Nephron (organoid): Measurements from ENCODE around the gene HSPB1.

ENCODE experiments used
- H3K27ac Mint-ChIP-seq, 3 experiments: 2 replicates each; pipeline ENCODE4 v1.8.0; 2020; ENCODE audit warnings: mixed read lengths in 3 of 3, mild to moderate bottlenecking in 2 of 3, moderate library complexity in 1 of 3
- H3K27me3 Mint-ChIP-seq: 2 replicates; pipeline ENCODE4 v1.8.0; 2021; ENCODE audit warnings: low read depth, mild to moderate bottlenecking, moderate library complexity, mixed read lengths
- H3K36me3 Mint-ChIP-seq: 2 replicates; pipeline ENCODE4 v1.8.0; 2020; ENCODE audit warnings: low read depth, mixed read lengths
- H3K4me1 Mint-ChIP-seq: 2 replicates; pipeline ENCODE4 v1.8.0; 2020; ENCODE audit warnings: mixed read lengths
- H3K4me3 Mint-ChIP-seq, 3 experiments: 2 replicates each; pipeline ENCODE4 v1.8.0; 2020; ENCODE audit warnings: mild to moderate bottlenecking in 3 of 3, mixed read lengths in 3 of 3, moderate library complexity in 2 of 3
- H3K9me3 Mint-ChIP-seq: 2 replicates; pipeline ENCODE4 v1.8.0; 2020; ENCODE audit warnings: mixed read lengths
- TF ChIP-seq, protein P1 (sequence below), 3 experiments: fragments of 200-600 bp; sonication (generic); IDR thresholded peaks; one replicate each; pipeline ENCODE4 v1.5.0; 2021; ENCODE audit warnings: antibody characterized with exemption in 3 of 3; ENCODE audit not compliant: unreplicated experiment in 3 of 3

HSPB1 gene

GRCh38 chr7:76302347-76303201 lies at the start of gene HSPB1:
Gene HSPB1, plus strand, starts transcription at chr7:76302673. Its CDS starts 40 bp downstream, at chr7:76302713.
- TF ChIP-seq, protein P1, sequence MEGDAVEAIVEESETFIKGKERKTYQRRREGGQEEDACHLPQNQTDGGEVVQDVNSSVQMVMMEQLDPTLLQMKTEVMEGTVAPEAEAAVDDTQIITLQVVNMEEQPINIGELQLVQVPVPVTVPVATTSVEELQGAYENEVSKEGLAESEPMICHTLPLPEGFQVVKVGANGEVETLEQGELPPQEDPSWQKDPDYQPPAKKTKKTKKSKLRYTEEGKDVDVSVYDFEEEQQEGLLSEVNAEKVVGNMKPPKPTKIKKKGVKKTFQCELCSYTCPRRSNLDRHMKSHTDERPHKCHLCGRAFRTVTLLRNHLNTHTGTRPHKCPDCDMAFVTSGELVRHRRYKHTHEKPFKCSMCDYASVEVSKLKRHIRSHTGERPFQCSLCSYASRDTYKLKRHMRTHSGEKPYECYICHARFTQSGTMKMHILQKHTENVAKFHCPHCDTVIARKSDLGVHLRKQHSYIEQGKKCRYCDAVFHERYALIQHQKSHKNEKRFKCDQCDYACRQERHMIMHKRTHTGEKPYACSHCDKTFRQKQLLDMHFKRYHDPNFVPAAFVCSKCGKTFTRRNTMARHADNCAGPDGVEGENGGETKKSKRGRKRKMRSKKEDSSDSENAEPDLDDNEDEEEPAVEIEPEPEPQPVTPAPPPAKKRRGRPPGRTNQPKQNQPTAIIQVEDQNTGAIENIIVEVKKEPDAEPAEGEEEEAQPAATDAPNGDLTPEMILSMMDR (IDR thresholded peaks at IDR 0.05; ENCODE audit: unreplicated experiment in 3 of 3) = no peak
- Mint-ChIP-seq H3K36me3 (peaks cover 3% of the 10 kb centered on the region), H3K4me3 (peak within 1 kb of the TSS; percentile 92 to 97 (median 96)), H3K9me3 (no peaks in the 10 kb centered on the region), H3K4me1 (peaks cover 28% of the 10 kb centered on the region), H3K27ac (peak within 1 kb of the TSS; percentile 95 to 99 (median 98)), H3K27me3 (no peaks in the 10 kb centered on the region)

GRCh38 chr7:76254781-76255180 lies 47.7 kb upstream of the HSPB1 start:
- Mint-ChIP-seq H3K9me3 (no peaks in the 10 kb centered on the region), H3K4me1 (no peaks in the 10 kb centered on the region), H3K27ac (no peak overlapping the region), H3K27me3 (peaks cover 33% of the 10 kb centered on the region), H3K4me3 (no peak overlapping the region), H3K36me3 (no peaks in the 10 kb centered on the region)
- TF ChIP-seq, protein P1 (IDR thresholded peaks at IDR 0.05; ENCODE audit: unreplicated experiment in 3 of 3) = no peak

- Mint-ChIP-seq H3K36me3 (no peaks in the 10 kb centered on the region), H3K4me3 (peak overlapping the region in 2 of 3 experiments; percentile 21 to 66), H3K4me1 (no peaks in the 10 kb centered on the region), H3K27me3 (peaks cover 50% of the 10 kb centered on the region), H3K9me3 (no peaks in the 10 kb centered on the region), H3K27ac (no peak overlapping the region)
- TF ChIP-seq, protein P1 (IDR thresholded peaks at IDR 0.05; ENCODE audit: unreplicated experiment in 3 of 3) = no peak
Observed at GRCh38 chr7:76257973-76258372, 44.5 kb upstream of the HSPB1 start.

- Mint-ChIP-seq H3K36me3 (no peaks in the 10 kb centered on the region), H3K9me3 (no peaks in the 10 kb centered on the region), H3K4me1 (no peaks in the 10 kb centered on the region), H3K27ac (no peak overlapping the region), H3K4me3 (peak overlapping the region in 2 of 3 experiments; percentile 50 to 74), H3K27me3 (peaks cover 49% of the 10 kb centered on the region)
- TF ChIP-seq, protein P1 (IDR thresholded peaks at IDR 0.05; ENCODE audit: unreplicated experiment in 3 of 3) = no peak
Observed at GRCh38 chr7:76259124-76260093, 43.1 kb upstream of the HSPB1 start.

DNA sequence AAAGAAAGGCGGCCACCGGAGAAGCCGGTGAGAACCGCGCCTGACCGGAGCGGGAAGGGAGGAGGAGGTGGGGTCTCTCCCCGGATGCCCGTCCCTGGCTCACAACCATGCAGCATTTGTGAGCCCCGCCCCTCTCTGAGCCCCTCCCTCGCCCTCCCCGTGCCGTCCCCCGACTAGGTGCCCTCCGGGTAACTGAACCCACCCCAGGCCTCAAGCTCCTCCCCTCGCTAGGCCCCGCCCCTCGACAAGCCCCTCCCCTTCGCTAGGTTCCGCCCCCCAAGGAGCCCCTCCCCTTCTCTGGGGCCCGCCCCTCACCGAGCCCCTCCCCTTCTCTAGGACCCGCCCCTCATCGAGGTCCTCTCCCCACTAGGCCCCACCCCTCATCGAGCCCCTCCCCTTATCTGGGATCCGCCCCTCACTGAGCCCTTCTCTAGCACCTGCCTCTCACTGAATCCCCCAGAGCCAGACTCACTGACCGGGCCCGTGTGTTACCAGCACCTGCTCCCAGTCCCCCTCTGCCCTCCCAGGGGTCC lies 42.2 kb upstream of the HSPB1 start:
- TF ChIP-seq, protein P1 (IDR thresholded peaks at IDR 0.05; ENCODE audit: unreplicated experiment in 3 of 3) = no peak
- H3K36me3 Mint-ChIP-seq = no peaks in the 10 kb centered on the region
- H3K9me3 Mint-ChIP-seq = no peaks in the 10 kb centered on the region
- peaks cover 53% of the 10 kb centered on the region for H3K27me3 Mint-ChIP-seq
- no peak overlapping the region for H3K27ac Mint-ChIP-seq
- no peaks in the 10 kb centered on the region for H3K4me1 Mint-ChIP-seq
- H3K4me3 Mint-ChIP-seq = peak overlapping the region in 1 of 3 experiments; percentile 41
